22Rv1 (cell line): Measurements from ENCODE around the gene SPIC.

Experiments
- H3K27ac ChIP-seq: fragments of 450-650 bp; 2 replicates; pipeline ENCODE4 v1.5.1; 2017
- ZFX ChIP-seq: fragments of 450-650 bp; IDR thresholded peaks from 2 replicates; pipeline ENCODE4 v1.6.1; 2017; ENCODE audit warnings: antibody characterized with exemption, borderline replicate concordance
- TF ChIP-seq, protein P1 (sequence below): fragments of 450-650 bp; IDR thresholded peaks from 2 replicates; pipeline ENCODE4 v1.5.1; 2017; ENCODE audit warnings: mild to moderate bottlenecking

The SPIC gene

DNA sequence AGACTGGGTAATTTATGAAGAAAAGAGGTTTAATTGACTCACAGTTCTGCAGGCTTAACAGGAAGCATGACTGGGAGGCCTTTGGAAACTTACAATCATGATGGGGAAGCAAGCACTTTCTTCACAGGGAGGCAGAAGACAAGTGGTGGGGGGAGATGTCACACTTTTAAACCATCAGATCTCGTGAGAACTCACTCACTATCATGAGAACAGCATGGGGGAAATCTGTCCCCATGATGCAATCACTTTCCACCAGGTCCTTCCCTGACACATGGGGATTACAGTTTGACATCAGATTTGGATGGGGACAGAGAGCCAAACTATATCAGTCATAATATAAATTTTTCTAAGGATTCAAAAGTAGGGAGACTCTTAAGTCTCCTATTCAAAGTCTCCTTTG, 46.0 kb downstream of the SPIC start:
- no peak for TF ChIP-seq ZFX
- TF ChIP-seq, protein P1, sequence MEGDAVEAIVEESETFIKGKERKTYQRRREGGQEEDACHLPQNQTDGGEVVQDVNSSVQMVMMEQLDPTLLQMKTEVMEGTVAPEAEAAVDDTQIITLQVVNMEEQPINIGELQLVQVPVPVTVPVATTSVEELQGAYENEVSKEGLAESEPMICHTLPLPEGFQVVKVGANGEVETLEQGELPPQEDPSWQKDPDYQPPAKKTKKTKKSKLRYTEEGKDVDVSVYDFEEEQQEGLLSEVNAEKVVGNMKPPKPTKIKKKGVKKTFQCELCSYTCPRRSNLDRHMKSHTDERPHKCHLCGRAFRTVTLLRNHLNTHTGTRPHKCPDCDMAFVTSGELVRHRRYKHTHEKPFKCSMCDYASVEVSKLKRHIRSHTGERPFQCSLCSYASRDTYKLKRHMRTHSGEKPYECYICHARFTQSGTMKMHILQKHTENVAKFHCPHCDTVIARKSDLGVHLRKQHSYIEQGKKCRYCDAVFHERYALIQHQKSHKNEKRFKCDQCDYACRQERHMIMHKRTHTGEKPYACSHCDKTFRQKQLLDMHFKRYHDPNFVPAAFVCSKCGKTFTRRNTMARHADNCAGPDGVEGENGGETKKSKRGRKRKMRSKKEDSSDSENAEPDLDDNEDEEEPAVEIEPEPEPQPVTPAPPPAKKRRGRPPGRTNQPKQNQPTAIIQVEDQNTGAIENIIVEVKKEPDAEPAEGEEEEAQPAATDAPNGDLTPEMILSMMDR: no peak
- no peak overlapping the region for H3K27ac ChIP-seq

GRCh38 chr12:101527682-101528081, 52.5 kb downstream of the SPIC start:
- TF ChIP-seq, protein P1: no peak
- no peak for TF ChIP-seq ZFX
- peak overlapping the region; percentile 89 for H3K27ac ChIP-seq

DNA sequence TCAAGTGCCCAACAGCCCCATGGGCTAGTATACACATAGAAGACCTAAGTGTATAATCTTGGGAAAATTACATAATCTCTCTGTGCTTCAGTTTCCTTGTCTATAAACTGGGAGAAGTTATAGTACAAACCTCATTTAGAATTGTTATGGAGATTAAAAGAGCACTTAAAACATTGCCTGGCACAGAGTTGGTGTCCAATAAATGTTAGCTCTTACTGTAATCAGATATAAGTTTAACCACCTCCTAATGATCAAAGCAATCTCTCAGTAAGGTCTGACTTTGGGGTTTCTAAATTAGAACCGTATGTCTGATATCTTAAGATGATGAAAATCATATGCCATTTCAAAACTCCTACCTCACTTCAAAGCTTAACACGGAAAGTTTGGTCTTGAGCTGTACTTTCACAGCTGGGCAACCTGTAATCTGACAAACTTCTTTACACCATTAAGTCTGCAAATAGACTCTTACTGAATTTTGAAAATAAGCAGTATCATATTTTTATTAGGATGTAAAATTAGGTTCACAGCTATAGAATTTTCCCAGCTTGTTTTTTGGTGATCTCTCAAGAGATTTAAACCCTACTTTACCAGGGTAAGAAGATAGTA, 61.0 kb downstream of the SPIC start:
- H3K27ac ChIP-seq: no peak overlapping the region
- no peak for TF ChIP-seq ZFX
- TF ChIP-seq, protein P1: no peak
